DND-41 (cell line): ENCODE data around the gene GHRL.

ENCODE experiments used
- ATAC-seq: fragments of 200-7000 bp; cut with Tn5 transposase; 3 replicates; pipeline ENCODE4 v1.9.1; 2021; ENCODE audit warnings: low read depth; ENCODE audit not compliant: insufficient read depth
- DNase-seq: peaks from one replicate; pipeline ENCODE4 v3.0.0-alpha.2; 2020
- H2AFZ ChIP-seq: 2 replicates; pipeline ENCODE4 v1.6.0; 2012; ENCODE audit warnings: low read depth, low read length
- H3K27ac ChIP-seq: 2 replicates; pipeline ENCODE4 v1.5.1; 2012; ENCODE audit warnings: low read length, inconsistent platforms
- H3K27me3 ChIP-seq: fragments of 200-600 bp; sonication (generic); 2 replicates; pipeline ENCODE4 v1.6.0; 2012; ENCODE audit warnings: low read length, mild to moderate bottlenecking, inconsistent platforms; ENCODE audit not compliant: insufficient read depth, poor library complexity
- H3K36me3 ChIP-seq: 2 replicates; pipeline ENCODE4 v1.5.1; 2012; ENCODE audit warnings: low read length, inconsistent platforms; ENCODE audit not compliant: insufficient read depth
- H3K4me1 ChIP-seq: 2 replicates; pipeline ENCODE4 v1.5.1; 2012; ENCODE audit warnings: mild to moderate bottlenecking, low read length; ENCODE audit not compliant: insufficient read depth
- H3K4me2 ChIP-seq: 2 replicates; pipeline ENCODE4 v1.6.0; 2012; ENCODE audit warnings: mild to moderate bottlenecking, moderate library complexity, low read length, inconsistent platforms; ENCODE audit not compliant: insufficient read depth
- H3K4me3 ChIP-seq, 2 experiments: fragments of 200-600 bp in 1 of 2; shearing (Covaris generic) in 1 of 2; 2 replicates each; pipeline ENCODE4 v1.5.1; 2012 to 2016; ENCODE audit warnings: inconsistent platforms in 2 of 2, low read length in 2 of 2, mild to moderate bottlenecking in 2 of 2, low read depth in 1 of 2, moderate library complexity in 1 of 2
- H3K79me2 ChIP-seq: 2 replicates; pipeline ENCODE4 v1.6.0; 2012; ENCODE audit warnings: low read length, inconsistent platforms; ENCODE audit not compliant: insufficient read depth
- H3K9ac ChIP-seq: 2 replicates; pipeline ENCODE4 v1.6.0; 2012; ENCODE audit warnings: low read depth, mild to moderate bottlenecking, inconsistent platforms, low read length, moderate library complexity
- H3K9me3 ChIP-seq: 2 replicates; pipeline ENCODE4 v1.5.1; 2012; ENCODE audit warnings: low read length, moderate library complexity, mild to moderate bottlenecking, inconsistent platforms; ENCODE audit not compliant: insufficient read depth, severe bottlenecking
- H4K20me1 ChIP-seq: 2 replicates; pipeline ENCODE4 v1.6.0; 2012; ENCODE audit warnings: low read length; ENCODE audit not compliant: insufficient read depth
- CTCF ChIP-seq: IDR thresholded peaks from 2 replicates; pipeline ENCODE4 v1.5.1; 2012; ENCODE audit warnings: borderline replicate concordance, low read length, moderate library complexity, mild to moderate bottlenecking; ENCODE audit not compliant: poor library complexity, severe bottlenecking; ENCODE audit errors: extremely low read depth
- EZH2 ChIP-seq: IDR thresholded peaks from 3 replicates; pipeline ENCODE4 v1.6.1; 2012; ENCODE audit warnings: borderline replicate concordance, low read depth, mild to moderate bottlenecking, moderate library complexity, low read length, inconsistent platforms; ENCODE audit not compliant: severe bottlenecking

Gene GHRL

GRCh38 chr3:10263646-10264363 is 28.9 kb downstream of the GHRL start:
- TF ChIP-seq EZH2 (no peak), CTCF (peak; percentile 47)
- Histone ChIP-seq H4K20me1 (peaks cover 62% of the 10 kb centered on the region), H3K79me2 (peaks cover 97% of the 10 kb centered on the region), H3K4me2 (no peak overlapping the region), H3K27me3 (no peaks in the 10 kb centered on the region), H3K9me3 (no peaks in the 10 kb centered on the region), H3K4me1 (peaks cover 11% of the 10 kb centered on the region; the same call in 1 of the 2 replicates), H2AFZ (no peak overlapping the region), H3K9ac (no peak overlapping the region), H3K36me3 (peaks cover 93% of the 10 kb centered on the region), H3K4me3 (no peak overlapping the region), H3K27ac (0 out of 2 replicates have a peak overlapping the region, but pooled peaks have one; percentile 5)
- DNase-seq (peak; percentile 29), ATAC-seq (peak; percentile 89)

- Histone ChIP-seq H4K20me1 (peaks cover 54% of the 10 kb centered on the region), H3K27me3 (no peaks in the 10 kb centered on the region), H3K9ac (no peak overlapping the region), H3K4me1 (peaks cover 11% of the 10 kb centered on the region; the same call in 1 of the 2 replicates), H3K27ac (no peak overlapping the region), H3K4me2 (no peak overlapping the region), H3K4me3 (no peak overlapping the region), H3K36me3 (peaks cover 84% of the 10 kb centered on the region), H2AFZ (no peak overlapping the region), H3K79me2 (peaks cover 94% of the 10 kb centered on the region), H3K9me3 (no peaks in the 10 kb centered on the region)
- DNase-seq (no peak), ATAC-seq (no peak)
- no peak for TF ChIP-seq EZH2
- TF ChIP-seq CTCF: no peak
These were observed 30.7 kb downstream of the GHRL start for GRCh38 chr3:10262027-10262426.

- DNase-seq (no peak), ATAC-seq (no peak)
- H3K79me2 ChIP-seq: peaks cover 95% of the 10 kb centered on the region
- H3K36me3 ChIP-seq: peaks cover 86% of the 10 kb centered on the region
- no peak overlapping the region for H3K4me2 ChIP-seq
- H4K20me1 ChIP-seq: peaks cover 55% of the 10 kb centered on the region
- H3K27ac ChIP-seq: no peak overlapping the region
- no peak overlapping the region for H3K9ac ChIP-seq
- H3K9me3 ChIP-seq: no peaks in the 10 kb centered on the region
- peaks cover 11% of the 10 kb centered on the region; the same call in 1 of the 2 replicates for H3K4me1 ChIP-seq
- TF ChIP-seq EZH2 (no peak), CTCF (no peak)
- H2AFZ ChIP-seq: no peak overlapping the region
- H3K4me3 ChIP-seq: no peak overlapping the region
- no peaks in the 10 kb centered on the region for H3K27me3 ChIP-seq
These were observed 32.5 kb downstream of the GHRL start for GRCh38 chr3:10260211-10260701.
